HepG2 (cell line): ENCODE results near the gene ABCF1. TPM values are rescaled to one million over a fixed set of nuclear protein-coding genes. Genes with fewer than 3 reads are reported as not detected.

ENCODE experiments used
- ATF7 ChIP-seq, 2 experiments: fragments of 450-650 bp in 1 of 2; sonication (generic) in 1 of 2; formaldehyde crosslinking in 1 of 2; IDR thresholded peaks; 2 replicates each; pipeline versions ENCODE4 v1.4.0 to v1.6.1; 2016 to 2020; ENCODE audit warnings: antibody characterized with exemption in 1 of 2, mild to moderate bottlenecking in 1 of 2, missing genetic modification reagents in 1 of 2
- FLYWCH1 ChIP-seq: sonication (generic); formaldehyde crosslinking; IDR thresholded peaks from 2 replicates; pipeline ENCODE4 v1.8.1; 2023; ENCODE audit warnings: mild to moderate bottlenecking, missing genetic modification reagents
- FOXA1 ChIP-seq, 2 experiments: fragments of 450-650 bp in 1 of 2; sonication (generic) in 1 of 2; formaldehyde crosslinking in 1 of 2; IDR thresholded peaks; 2 replicates each; pipeline versions ENCODE4 v1.4.0 to v1.6.1; 2016 to 2020; ENCODE audit warnings: missing genetic modification reagents in 1 of 2
- NFE2L1 ChIP-seq: sonication (generic); formaldehyde crosslinking; IDR thresholded peaks from 2 replicates; pipeline ENCODE4 v1.4.0; 2020; ENCODE audit warnings: missing genetic modification reagents, mild to moderate bottlenecking, borderline replicate concordance
- NKX3-1 ChIP-seq: sonication (generic); formaldehyde crosslinking; IDR thresholded peaks from 2 replicates; pipeline ENCODE4 v1.5.0; 2020; ENCODE audit warnings: missing genetic modification reagents
- NPAS2 ChIP-seq: sonication (generic); formaldehyde crosslinking; IDR thresholded peaks from 2 replicates; pipeline ENCODE4 v1.8.0; 2022; ENCODE audit warnings: mild to moderate bottlenecking, missing genetic modification reagents, borderline replicate concordance
- SALL2 ChIP-seq: sonication (generic); formaldehyde crosslinking; IDR thresholded peaks from 2 replicates; pipeline ENCODE4 v1.8.1; 2023; ENCODE audit warnings: mild to moderate bottlenecking, missing genetic modification reagents, inconsistent platforms
- SMAD1 ChIP-seq: sonication (generic); formaldehyde crosslinking; IDR thresholded peaks from 2 replicates; pipeline ENCODE4 v1.4.0; 2020; ENCODE audit warnings: missing genetic modification reagents, low read depth, mild to moderate bottlenecking, borderline replicate concordance
- SRY ChIP-seq: sonication (generic); formaldehyde crosslinking; IDR thresholded peaks from 2 replicates; pipeline ENCODE4 v1.8.0; 2022; ENCODE audit warnings: mild to moderate bottlenecking, missing genetic modification reagents
- YEATS4 ChIP-seq: sonication (generic); formaldehyde crosslinking; IDR thresholded peaks from 2 replicates; pipeline ENCODE4 v1.4.0; 2020; ENCODE audit warnings: missing genetic modification reagents, borderline replicate concordance
- ZFP36L1 ChIP-seq: sonication (generic); formaldehyde crosslinking; IDR thresholded peaks from 2 replicates; pipeline ENCODE4 v1.8.0; 2022; ENCODE audit warnings: mild to moderate bottlenecking, missing genetic modification reagents, moderate library complexity
- ZNF160 ChIP-seq: sonication (generic); formaldehyde crosslinking; IDR thresholded peaks from 2 replicates; pipeline ENCODE4 v1.8.0; 2022; ENCODE audit warnings: mild to moderate bottlenecking, inconsistent platforms, missing genetic modification reagents
- ZNF317 ChIP-seq: sonication (generic); formaldehyde crosslinking; IDR thresholded peaks from 2 replicates; pipeline ENCODE4 v1.5.0; 2020; ENCODE audit warnings: mild to moderate bottlenecking, missing genetic modification reagents
- ZNF780A ChIP-seq: sonication (generic); formaldehyde crosslinking; IDR thresholded peaks from 2 replicates; pipeline ENCODE4 v1.8.0; 2022; ENCODE audit warnings: mild to moderate bottlenecking, missing genetic modification reagents, moderate library complexity
- ZNF782 ChIP-seq: sonication (generic); formaldehyde crosslinking; IDR thresholded peaks from 2 replicates; pipeline ENCODE4 v1.4.0; 2020; ENCODE audit warnings: missing genetic modification reagents, mild to moderate bottlenecking, borderline replicate concordance
- ZSCAN20 ChIP-seq: sonication (generic); formaldehyde crosslinking; IDR thresholded peaks from 2 replicates; pipeline ENCODE4 v1.4.0; 2020; ENCODE audit warnings: missing genetic modification reagents, mild to moderate bottlenecking, borderline replicate concordance
- ZSCAN30 ChIP-seq: sonication (generic); formaldehyde crosslinking; IDR thresholded peaks from 2 replicates; pipeline ENCODE4 v1.5.0; 2020; ENCODE audit warnings: mild to moderate bottlenecking, missing genetic modification reagents
- ZSCAN31 ChIP-seq: sonication (generic); formaldehyde crosslinking; IDR thresholded peaks from 2 replicates; pipeline ENCODE4 v1.5.0; 2020; ENCODE audit warnings: low read depth, mild to moderate bottlenecking, missing genetic modification reagents
- polyA plus RNA-seq, 8 experiments: library from polyadenylated mRNA; depleted of rRNA in 3 of 8; stranded (reverse) in 7 of 8; unstranded in 1 of 8; fragments of >200 nt; fragmentation: Illumina TruSeq in 4 of 8; extraction: Trizol in 4 of 8; gene quantifications; 2 replicates each; pipeline versions ENCODE4 v1.2.1 to v1.2.3, GENCODE V29; 2011 to 2016; ENCODE audit warnings: low read depth in 4 of 8, missing spikeins in 1 of 8, mixed read lengths in 1 of 8; ENCODE audit not compliant: insufficient read depth in 1 of 8
- total RNA-seq, 5 experiments: library from RNA; depleted of rRNA; stranded (reverse); fragments of >200 nt; fragmentation: Illumina TruSeq; extraction: Trizol; gene quantifications; 2 replicates each; pipeline ENCODE4 v1.2.3, GENCODE V29; 2016; ENCODE audit warnings: low read depth in 1 of 5
- TF ChIP-seq, protein P1 (sequence below): sonication (generic); formaldehyde crosslinking; IDR thresholded peaks from 2 replicates; pipeline ENCODE4 v1.8.0; 2023; ENCODE audit warnings: mild to moderate bottlenecking, missing genetic modification reagents
- TF ChIP-seq, protein P2 (sequence below): sonication (generic); formaldehyde crosslinking; IDR thresholded peaks from 2 replicates; pipeline ENCODE4 v1.4.0; 2020; ENCODE audit warnings: missing genetic modification reagents
- TF ChIP-seq, protein P3 (sequence below): sonication (generic); formaldehyde crosslinking; IDR thresholded peaks from 2 replicates; pipeline ENCODE4 v1.9.0; 2021; ENCODE audit warnings: missing genetic modification reagents, borderline replicate concordance
- TF ChIP-seq, protein P4 (sequence below): sonication (generic); formaldehyde crosslinking; IDR thresholded peaks from 2 replicates; pipeline ENCODE4 v1.8.1; 2022; ENCODE audit warnings: mild to moderate bottlenecking, missing genetic modification reagents

Gene ABCF1
- total and polyA plus RNA-seq, 2 of the 13 experiments (the other 11 are each of a cell fraction or from before 2014, with no cell fraction given) = 25.4 to 98.9 TPM

DNA sequence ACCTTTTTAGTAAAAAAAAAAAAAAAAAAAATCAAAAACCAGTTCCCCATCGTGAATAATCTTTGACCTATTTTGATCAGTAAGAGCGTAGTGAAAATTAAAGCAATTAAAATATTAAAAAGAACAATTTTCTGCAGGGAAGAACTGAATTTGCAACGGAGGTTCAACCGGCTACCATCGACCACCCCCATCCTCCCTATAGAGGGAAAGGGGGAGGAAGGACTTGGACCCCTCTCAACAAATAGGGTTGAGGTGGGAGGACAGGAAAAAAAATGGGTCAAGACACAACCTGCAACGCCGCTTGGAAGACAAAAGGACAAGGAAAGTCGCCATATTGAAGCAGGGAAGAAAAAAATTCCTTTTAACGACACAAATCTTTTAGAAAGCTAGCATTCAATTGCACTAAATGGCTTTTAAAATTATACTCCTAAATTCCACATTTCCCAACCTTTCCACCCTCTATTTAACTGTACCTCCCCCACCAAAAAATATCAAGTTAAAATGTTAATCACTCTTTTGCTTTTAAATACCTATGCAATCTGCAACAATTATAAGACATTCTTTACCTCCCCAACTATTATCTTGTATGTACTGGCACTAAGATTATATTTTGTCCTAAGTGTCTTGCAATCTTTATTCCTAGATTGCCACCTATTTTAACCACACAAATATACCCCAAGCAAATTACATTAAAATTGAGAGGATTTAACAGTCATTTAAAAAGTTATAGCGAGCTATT, 44.1 kb downstream of the ABCF1 start (continued):
- TF ChIP-seq NFE2L1 (CRISPR knock-in tag) = no peak
- TF ChIP-seq, protein P1, sequence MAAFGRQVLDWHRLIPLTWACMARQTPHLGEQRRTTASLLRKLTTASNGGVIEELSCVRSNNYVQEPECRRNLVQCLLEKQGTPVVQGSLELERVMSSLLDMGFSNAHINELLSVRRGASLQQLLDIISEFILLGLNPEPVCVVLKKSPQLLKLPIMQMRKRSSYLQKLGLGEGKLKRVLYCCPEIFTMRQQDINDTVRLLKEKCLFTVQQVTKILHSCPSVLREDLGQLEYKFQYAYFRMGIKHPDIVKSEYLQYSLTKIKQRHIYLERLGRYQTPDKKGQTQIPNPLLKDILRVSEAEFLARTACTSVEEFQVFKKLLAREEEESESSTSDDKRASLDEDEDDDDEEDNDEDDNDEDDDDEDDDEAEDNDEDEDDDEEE (CRISPR knock-in tag) = no peak
- no peak for TF ChIP-seq ATF7 (IDR thresholded peaks at IDR 0.05)
- TF ChIP-seq ATF7 (CRISPR knock-in tag; IDR thresholded peaks at IDR 0.05) = no peak; the same call in 1 of the 2 replicates
- no peak for TF ChIP-seq NPAS2
- no peak for TF ChIP-seq ZFP36L1 (CRISPR knock-in tag)
- no peak for TF ChIP-seq ZNF780A
- TF ChIP-seq FLYWCH1 (CRISPR knock-in tag) = no peak
- no peak for TF ChIP-seq ZSCAN31 (CRISPR knock-in tag)
- no peak; the same call in 1 of the 2 replicates for TF ChIP-seq ZSCAN20 (CRISPR knock-in tag)
- no peak for TF ChIP-seq SALL2
- TF ChIP-seq SRY (CRISPR knock-in tag) = no peak
- no peak for TF ChIP-seq ZSCAN30 (CRISPR knock-in tag)
- TF ChIP-seq NKX3-1 (CRISPR knock-in tag) = peak; percentile 34
- no peak for TF ChIP-seq ZNF160 (CRISPR knock-in tag)
- TF ChIP-seq, protein P2, sequence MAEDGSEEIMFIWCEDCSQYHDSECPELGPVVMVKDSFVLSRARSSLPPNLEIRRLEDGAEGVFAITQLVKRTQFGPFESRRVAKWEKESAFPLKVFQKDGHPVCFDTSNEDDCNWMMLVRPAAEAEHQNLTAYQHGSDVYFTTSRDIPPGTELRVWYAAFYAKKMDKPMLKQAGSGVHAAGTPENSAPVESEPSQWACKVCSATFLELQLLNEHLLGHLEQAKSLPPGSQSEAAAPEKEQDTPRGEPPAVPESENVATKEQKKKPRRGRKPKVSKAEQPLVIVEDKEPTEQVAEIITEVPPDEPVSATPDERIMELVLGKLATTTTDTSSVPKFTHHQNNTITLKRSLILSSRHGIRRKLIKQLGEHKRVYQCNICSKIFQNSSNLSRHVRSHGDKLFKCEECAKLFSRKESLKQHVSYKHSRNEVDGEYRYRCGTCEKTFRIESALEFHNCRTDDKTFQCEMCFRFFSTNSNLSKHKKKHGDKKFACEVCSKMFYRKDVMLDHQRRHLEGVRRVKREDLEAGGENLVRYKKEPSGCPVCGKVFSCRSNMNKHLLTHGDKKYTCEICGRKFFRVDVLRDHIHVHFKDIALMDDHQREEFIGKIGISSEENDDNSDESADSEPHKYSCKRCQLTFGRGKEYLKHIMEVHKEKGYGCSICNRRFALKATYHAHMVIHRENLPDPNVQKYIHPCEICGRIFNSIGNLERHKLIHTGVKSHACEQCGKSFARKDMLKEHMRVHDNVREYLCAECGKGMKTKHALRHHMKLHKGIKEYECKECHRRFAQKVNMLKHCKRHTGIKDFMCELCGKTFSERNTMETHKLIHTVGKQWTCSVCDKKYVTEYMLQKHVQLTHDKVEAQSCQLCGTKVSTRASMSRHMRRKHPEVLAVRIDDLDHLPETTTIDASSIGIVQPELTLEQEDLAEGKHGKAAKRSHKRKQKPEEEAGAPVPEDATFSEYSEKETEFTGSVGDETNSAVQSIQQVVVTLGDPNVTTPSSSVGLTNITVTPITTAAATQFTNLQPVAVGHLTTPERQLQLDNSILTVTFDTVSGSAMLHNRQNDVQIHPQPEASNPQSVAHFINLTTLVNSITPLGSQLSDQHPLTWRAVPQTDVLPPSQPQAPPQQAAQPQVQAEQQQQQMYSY = no peak
- TF ChIP-seq, protein P3, sequence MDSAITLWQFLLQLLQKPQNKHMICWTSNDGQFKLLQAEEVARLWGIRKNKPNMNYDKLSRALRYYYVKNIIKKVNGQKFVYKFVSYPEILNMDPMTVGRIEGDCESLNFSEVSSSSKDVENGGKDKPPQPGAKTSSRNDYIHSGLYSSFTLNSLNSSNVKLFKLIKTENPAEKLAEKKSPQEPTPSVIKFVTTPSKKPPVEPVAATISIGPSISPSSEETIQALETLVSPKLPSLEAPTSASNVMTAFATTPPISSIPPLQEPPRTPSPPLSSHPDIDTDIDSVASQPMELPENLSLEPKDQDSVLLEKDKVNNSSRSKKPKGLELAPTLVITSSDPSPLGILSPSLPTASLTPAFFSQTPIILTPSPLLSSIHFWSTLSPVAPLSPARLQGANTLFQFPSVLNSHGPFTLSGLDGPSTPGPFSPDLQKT (CRISPR knock-in tag) = no peak
- TF ChIP-seq FOXA1 (IDR thresholded peaks at IDR 0.05) = no peak
- TF ChIP-seq FOXA1 (CRISPR knock-in tag; IDR thresholded peaks at IDR 0.05) = no peak
- TF ChIP-seq ZNF317 (CRISPR knock-in tag) = peak; percentile 6; the same call in 1 of the 2 replicates
- TF ChIP-seq YEATS4 (CRISPR knock-in tag) = no peak; the same call in 1 of the 2 replicates
- TF ChIP-seq, protein P4, sequence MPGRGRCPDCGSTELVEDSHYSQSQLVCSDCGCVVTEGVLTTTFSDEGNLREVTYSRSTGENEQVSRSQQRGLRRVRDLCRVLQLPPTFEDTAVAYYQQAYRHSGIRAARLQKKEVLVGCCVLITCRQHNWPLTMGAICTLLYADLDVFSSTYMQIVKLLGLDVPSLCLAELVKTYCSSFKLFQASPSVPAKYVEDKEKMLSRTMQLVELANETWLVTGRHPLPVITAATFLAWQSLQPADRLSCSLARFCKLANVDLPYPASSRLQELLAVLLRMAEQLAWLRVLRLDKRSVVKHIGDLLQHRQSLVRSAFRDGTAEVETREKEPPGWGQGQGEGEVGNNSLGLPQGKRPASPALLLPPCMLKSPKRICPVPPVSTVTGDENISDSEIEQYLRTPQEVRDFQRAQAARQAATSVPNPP (CRISPR knock-in tag) = no peak
- no peak for TF ChIP-seq ZNF782 (CRISPR knock-in tag)
- TF ChIP-seq SMAD1 (CRISPR knock-in tag) = no peak
